ENCODE results near the gene MRPL2.

DNA sequence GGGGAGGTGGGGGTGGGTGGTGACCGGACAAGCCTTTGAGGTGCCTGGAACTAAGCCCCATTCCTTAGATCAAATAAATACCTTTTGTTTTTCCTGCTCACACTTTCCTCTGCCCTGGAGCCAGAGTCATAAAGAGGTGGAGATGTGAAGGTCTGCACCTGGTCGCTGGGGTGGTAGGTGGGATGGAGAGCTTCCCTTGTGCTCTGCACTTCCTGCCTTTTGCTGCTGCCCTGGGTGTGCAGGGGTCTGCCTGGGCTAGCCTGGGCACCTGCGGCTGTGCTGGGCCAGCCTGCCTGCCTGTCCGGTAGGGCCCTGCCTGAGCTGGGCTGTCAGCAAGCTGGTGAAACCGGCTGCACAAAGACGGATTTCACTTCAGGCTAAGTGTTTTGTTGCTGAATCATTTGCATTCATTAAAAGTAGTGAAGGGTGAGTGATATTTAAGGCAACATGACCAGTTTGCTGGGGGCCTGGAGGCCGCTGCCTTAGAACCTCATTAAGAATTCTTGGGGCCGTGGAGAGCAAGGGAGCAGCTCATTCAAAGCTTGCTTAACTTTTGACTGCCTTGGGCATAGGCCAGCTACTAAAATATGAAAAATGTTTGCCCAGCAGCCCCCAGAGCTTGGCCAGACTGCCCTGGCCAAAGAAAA is 37.3 kb upstream of the MRPL2 start:
- TF ChIP-seq POLR2A (IDR thresholded peaks at IDR 0.05) (no peak), POLR2AphosphoS5 (IDR thresholded peaks at IDR 0.05) (no peak)
- TF ChIP-seq, protein P1, sequence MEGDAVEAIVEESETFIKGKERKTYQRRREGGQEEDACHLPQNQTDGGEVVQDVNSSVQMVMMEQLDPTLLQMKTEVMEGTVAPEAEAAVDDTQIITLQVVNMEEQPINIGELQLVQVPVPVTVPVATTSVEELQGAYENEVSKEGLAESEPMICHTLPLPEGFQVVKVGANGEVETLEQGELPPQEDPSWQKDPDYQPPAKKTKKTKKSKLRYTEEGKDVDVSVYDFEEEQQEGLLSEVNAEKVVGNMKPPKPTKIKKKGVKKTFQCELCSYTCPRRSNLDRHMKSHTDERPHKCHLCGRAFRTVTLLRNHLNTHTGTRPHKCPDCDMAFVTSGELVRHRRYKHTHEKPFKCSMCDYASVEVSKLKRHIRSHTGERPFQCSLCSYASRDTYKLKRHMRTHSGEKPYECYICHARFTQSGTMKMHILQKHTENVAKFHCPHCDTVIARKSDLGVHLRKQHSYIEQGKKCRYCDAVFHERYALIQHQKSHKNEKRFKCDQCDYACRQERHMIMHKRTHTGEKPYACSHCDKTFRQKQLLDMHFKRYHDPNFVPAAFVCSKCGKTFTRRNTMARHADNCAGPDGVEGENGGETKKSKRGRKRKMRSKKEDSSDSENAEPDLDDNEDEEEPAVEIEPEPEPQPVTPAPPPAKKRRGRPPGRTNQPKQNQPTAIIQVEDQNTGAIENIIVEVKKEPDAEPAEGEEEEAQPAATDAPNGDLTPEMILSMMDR (IDR thresholded peaks at IDR 0.05) = no peak
